B cell (primary cell): ENCODE data around the gene CEP41. TPM values are rescaled to one million over a fixed set of nuclear protein-coding genes. Genes with fewer than 3 reads are reported as not detected.

Experiments used
- ATAC-seq: fragments of 200-7000 bp; cut with Tn5 transposase; one replicate; pipeline ENCODE4 v1.10.0; 2021; ENCODE audit warnings: low read depth, mild to moderate bottlenecking, moderate number of reproducible peaks, moderate library complexity
- CTCF ChIA-PET: fragments of 350-600 bp; sonication (Branson Sonifier 250); formaldehyde crosslinking; loops from one replicate; lab custom pipeline; 2021; ENCODE audit warnings: antibody characterized with exemption, inconsistent platforms; lab: Charles Lee
- POLR2A ChIA-PET: fragments of 350-600 bp; sonication (Branson Sonifier 250); formaldehyde crosslinking; loops from one replicate; lab custom pipeline; 2021; ENCODE audit warnings: antibody characterized with exemption; lab: Charles Lee
- DNase-seq: peaks from one replicate; pipeline ENCODE4 v3.0.0; 2013
- H2AFZ ChIP-seq: 2 replicates; pipeline ENCODE4 v1.6.1; 2012; ENCODE audit warnings: mild to moderate bottlenecking, low read depth, low read length; ENCODE audit not compliant: insufficient read depth, poor library complexity, severe bottlenecking
- H3K27ac ChIP-seq, 2 donors: 1 replicate in 1 of 2; 2 replicates in 1 of 2; pipeline ENCODE4 v1.5.1; 2012 to 2013; ENCODE audit warnings: low read length in 2 of 2, mild to moderate bottlenecking in 2 of 2, moderate library complexity in 1 of 2
- H3K27me3 ChIP-seq, 4 experiments: fragments of 200-600 bp in 1 of 4; sonication (generic) in 1 of 4; replicated peaks in 1 of 4; 1 replicate in 2 of 4; 2 replicates in 2 of 4; pipeline versions ENCODE4 v1.6.1 to v1.7.0; 2013 to 2016; ENCODE audit warnings: low read length in 3 of 4, mild to moderate bottlenecking in 2 of 4, mixed read lengths in 1 of 4, moderate library complexity in 1 of 4; ENCODE audit not compliant: insufficient read depth in 4 of 4, control insufficient read depth in 3 of 4; ENCODE audit errors: control extremely low read depth in 1 of 4
- H3K36me3 ChIP-seq, 2 experiments: replicated peaks in 1 of 2; 1 replicate in 1 of 2; 2 replicates in 1 of 2; pipeline versions ENCODE4 v1.6.1 to v1.7.1; 2013; ENCODE audit warnings: low read length in 1 of 2; ENCODE audit not compliant: insufficient read depth in 2 of 2, control insufficient read depth in 1 of 2; ENCODE audit errors: control extremely low read depth in 1 of 2, extremely low read depth in 1 of 2
- H3K4me1 ChIP-seq, 2 donors: fragments of 200-600 bp in 1 of 2; sonication (generic) in 1 of 2; 1 replicate in 1 of 2; 2 replicates in 1 of 2; pipeline versions ENCODE4 v1.5.1 to v1.6.1; 2013 to 2017; ENCODE audit warnings: low read length in 2 of 2; ENCODE audit not compliant: control insufficient read depth in 2 of 2, insufficient read depth in 2 of 2
- H3K4me2 ChIP-seq: replicated peaks from 2 replicates; pipeline ENCODE3; 2012; ENCODE audit warnings: mild to moderate bottlenecking, low read depth, low read length; ENCODE audit not compliant: poor library complexity, severe bottlenecking
- H3K4me3 ChIP-seq, 5 experiments: fragments of 200-600 bp in 1 of 5; sonication (generic) in 1 of 5; 1 replicate in 3 of 5; 2 replicates in 2 of 5; pipeline versions ENCODE4 v1.5.1 to v1.7.0; 2011 to 2016; ENCODE audit warnings: low read length in 4 of 5, mild to moderate bottlenecking in 4 of 5, low read depth in 2 of 5, control low read depth in 1 of 5, moderate library complexity in 1 of 5; ENCODE audit not compliant: insufficient read depth in 1 of 5; ENCODE audit errors: control extremely low read depth in 1 of 5, extremely low read depth in 1 of 5
- H3K79me2 ChIP-seq: fragments of 200-600 bp; sonication (generic); one replicate; pipeline ENCODE4 v1.6.0; 2016; ENCODE audit warnings: low read length; ENCODE audit not compliant: control insufficient read depth, insufficient read depth
- H3K9ac ChIP-seq: fragments of 200-600 bp; sonication (generic); 2 replicates; pipeline ENCODE4 v1.6.1; 2017; ENCODE audit warnings: mild to moderate bottlenecking, low read length, moderate library complexity
- H3K9me3 ChIP-seq, 3 donors: one replicate each; pipeline versions ENCODE4 v1.6.1 to v1.7.1; 2013; ENCODE audit warnings: low read length in 2 of 3; ENCODE audit not compliant: control insufficient read depth in 2 of 3, insufficient read depth in 1 of 3; ENCODE audit errors: control extremely low read depth in 1 of 3
- H4K20me1 ChIP-seq: 2 replicates; pipeline ENCODE4 v1.6.0; 2012; ENCODE audit warnings: mild to moderate bottlenecking, low read length; ENCODE audit not compliant: insufficient read depth, control insufficient read depth, poor library complexity, severe bottlenecking
- H3K27ac Mint-ChIP-seq: one replicate; pipeline ENCODE4 v1.8.0; 2021; ENCODE audit warnings: mixed read lengths
- H3K27me3 Mint-ChIP-seq: one replicate; pipeline ENCODE4 v1.8.0; 2021; ENCODE audit warnings: mixed read lengths
- H3K4me1 Mint-ChIP-seq: one replicate; pipeline ENCODE4 v1.8.0; 2021; ENCODE audit warnings: mixed read lengths
- H3K4me3 Mint-ChIP-seq: one replicate; pipeline ENCODE4 v1.8.0; 2021; ENCODE audit warnings: mixed read lengths
- H3K9me3 Mint-ChIP-seq: one replicate; pipeline ENCODE4 v1.8.0; 2022; ENCODE audit warnings: mixed read lengths; ENCODE audit not compliant: insufficient read depth
- CTCF ChIP-seq: fragments of 200-600 bp; IDR thresholded peaks from one replicate; pipeline ENCODE4 v1.8.0; 2022; ENCODE audit warnings: antibody characterized with exemption, mild to moderate bottlenecking
- EZH2 ChIP-seq: IDR thresholded peaks from 2 replicates; pipeline ENCODE4 v1.6.1; 2012; ENCODE audit warnings: borderline replicate concordance, low read depth, mild to moderate bottlenecking, moderate library complexity, low read length; ENCODE audit not compliant: insufficient read depth, poor library complexity, severe bottlenecking
- WGBS: methylation state at CpG from one replicate; pipeline ENCODE4 v1.1.5; 2013; ENCODE audit warnings: missing lambda C conversion rate; ENCODE audit not compliant: insufficient coverage; 5-methylcytosine and 5-hydroxymethylcytosine counted together
- intact Hi-C: fragments of 100-400 bp; cut with micrococcal nuclease; formaldehyde crosslinking; loops from one replicate; pipeline ENCODE4 v1.10.0; 2022
- polyA plus RNA-seq: library from polyadenylated mRNA; depleted of rRNA; stranded (reverse); fragments of >200 nt; gene quantifications from 2 replicates; pipeline ENCODE4 v1.2.3, GENCODE V29; 2012
- total RNA-seq, 2 donors: library from RNA; stranded (reverse); fragments of 120-200 nt in 1 of 2; gene quantifications; 1 replicate in 1 of 2; 2 replicates in 1 of 2; pipeline versions ENCODE4 v1.2.3 to v1.2.4, GENCODE V29; 2013 to 2022

The CEP41 gene
- total and polyA plus RNA-seq, 2 donors (not counting 1 experiment from before 2014, with no cell fraction given) = 3.4 to 5.9 TPM

- H3K4me1 Mint-ChIP-seq = peaks cover 4% of the 10 kb centered on the region
- H3K9ac ChIP-seq = no peak overlapping the region
- H2AFZ ChIP-seq = no peak overlapping the region
- CTCF ChIA-PET = no interaction called here
- H3K9me3 ChIP-seq = no peaks in the 10 kb centered on the region
- H3K9me3 Mint-ChIP-seq = no peaks in the 10 kb centered on the region
- H3K4me1 ChIP-seq = no peaks in the 10 kb centered on the region
- no peaks in the 10 kb centered on the region for H3K27me3 Mint-ChIP-seq
- H3K27ac ChIP-seq = no peak overlapping the region
- no peaks in the 10 kb centered on the region for H4K20me1 ChIP-seq
- intact Hi-C loops = no loop called here
- WGBS = 99% methylated on average over 5 of the region's 7 CpGs
- no peak overlapping the region for H3K4me2 ChIP-seq
- H3K36me3 ChIP-seq = no peaks in the 10 kb centered on the region
- ATAC-seq = no peak
- no peak overlapping the region for H3K4me3 Mint-ChIP-seq
- no peaks in the 10 kb centered on the region for H3K27me3 ChIP-seq
- DNase-seq = no peak
- no peak overlapping the region for H3K27ac Mint-ChIP-seq
- H3K79me2 ChIP-seq = no peaks in the 10 kb centered on the region
- POLR2A ChIA-PET = interaction anchor here (0.5 kb wide), 1 partner anchor 109 kb away, joined by 3 read pairs; no protein-coding TSS in a partner anchor
- TF ChIP-seq EZH2 = no peak
- no peak for TF ChIP-seq CTCF
- H3K4me3 ChIP-seq = no peak overlapping the region
Measured at GRCh38 chr7:130418306-130418705, 22.5 kb downstream of the CEP41 start.

- ATAC-seq (no peak), DNase-seq (no peak)
- H3K79me2 ChIP-seq = no peaks in the 10 kb centered on the region
- no peak overlapping the region for H3K4me3 Mint-ChIP-seq
- H3K4me3 ChIP-seq = no peak overlapping the region
- H3K4me2 ChIP-seq = no peak overlapping the region
- no peak for TF ChIP-seq EZH2
- TF ChIP-seq CTCF = no peak
- H3K36me3 ChIP-seq = no peaks in the 10 kb centered on the region
- no peaks in the 10 kb centered on the region for H3K4me1 ChIP-seq
- CTCF ChIA-PET = no interaction called here
- no peak overlapping the region for H3K27ac Mint-ChIP-seq
- H3K9ac ChIP-seq = no peak overlapping the region
- no peaks in the 10 kb centered on the region for H3K9me3 Mint-ChIP-seq
- H3K27ac ChIP-seq = no peak overlapping the region
- H3K4me1 Mint-ChIP-seq = peaks cover 4% of the 10 kb centered on the region
- no peaks in the 10 kb centered on the region for H3K27me3 Mint-ChIP-seq
- H4K20me1 ChIP-seq = no peaks in the 10 kb centered on the region
- H3K27me3 ChIP-seq = no peaks in the 10 kb centered on the region
- H2AFZ ChIP-seq = no peak overlapping the region
- no CpG with 5 or more reads among the region's 5 CpGs for WGBS
- no peaks in the 10 kb centered on the region for H3K9me3 ChIP-seq
- intact Hi-C loops = no loop called here
- POLR2A ChIA-PET = no interaction called here
Measured at GRCh38 chr7:130417213-130417612, 23.6 kb downstream of the CEP41 start.
